Ascending aorta (tissue), 2 donors: ENCODE measurements around the gene ZNF891. TPM values are rescaled to one million over a fixed set of nuclear protein-coding genes. Genes with fewer than 3 reads are reported as not detected.
A peak's percentile ranks its signal among the peaks of the same experiment; 100 is the strongest.

Experiments
- DNase-seq, 2 donors: peaks; one replicate each; pipeline ENCODE4 v3.0.0-alpha.2; 2019; ENCODE audit warnings: low spot score in 2 of 2
- H3K27ac ChIP-seq, 2 donors: fragments of 200-600 bp; sonication (generic); one replicate each; pipeline ENCODE4 v1.5.1; 2016 to 2017; ENCODE audit warnings: mild to moderate bottlenecking in 1 of 2
- H3K27me3 ChIP-seq: fragments of 200-600 bp; sonication (generic); one replicate; pipeline ENCODE4 v1.5.1; 2017
- H3K36me3 ChIP-seq, 2 donors: fragments of 200-600 bp; sonication (generic); one replicate each; pipeline ENCODE4 v1.5.1; 2016
- H3K4me1 ChIP-seq, 2 donors: fragments of 200-600 bp; sonication (generic); one replicate each; pipeline ENCODE4 v1.5.1; 2016 to 2017; ENCODE audit warnings: mild to moderate bottlenecking in 1 of 2
- H3K4me3 ChIP-seq, 2 donors: fragments of 200-600 bp; sonication (generic); one replicate each; pipeline ENCODE4 v1.5.1; 2016 to 2017; ENCODE audit warnings: mild to moderate bottlenecking in 1 of 2
- H3K9me3 ChIP-seq, 2 donors: fragments of 200-600 bp; sonication (generic); one replicate each; pipeline ENCODE4 v1.5.1; 2016
- CTCF ChIP-seq, 3 experiments: fragments of 200-600 bp in 2 of 3; fragments of 450-650 bp in 1 of 3; sonication (generic) in 2 of 3; IDR thresholded peaks; one replicate each; pipeline ENCODE4 v1.5.1; 2016 to 2019; ENCODE audit warnings: antibody characterized with exemption in 3 of 3, mild to moderate bottlenecking in 1 of 3, moderate library complexity in 1 of 3
- intact Hi-C: fragments of 100-400 bp; cut with DNase I; formaldehyde crosslinking; loops from one replicate; pipeline ENCODE4 v1.15.1; 2023
- total RNA-seq: library from RNA; depleted of rRNA; stranded (reverse); fragments of >200 nt; gene quantifications from one replicate; pipeline ENCODE4 v1.1.0, GENCODE V29; 2016

Gene ZNF891
- total RNA-seq, 1 donor from 2014 or later = 2.0 TPM

GRCh38 chr12:133120385-133121191 is 9.5 kb downstream of the ZNF891 start:
- Histone ChIP-seq H3K4me3 (no peak overlapping the region), H3K36me3 (peaks cover 54 to 95% of the 10 kb centered on the region in 2 donors), H3K27me3 (no peaks in the 10 kb centered on the region), H3K27ac (no peak overlapping the region), H3K9me3 (peaks cover 93 to 100% of the 10 kb centered on the region in 2 donors), H3K4me1 (no peaks in the 10 kb centered on the region)
- TF ChIP-seq CTCF (IDR thresholded peaks at IDR 0.05) = no peak
- no peak for DNase-seq
- intact Hi-C loops = no loop called here

DNA sequence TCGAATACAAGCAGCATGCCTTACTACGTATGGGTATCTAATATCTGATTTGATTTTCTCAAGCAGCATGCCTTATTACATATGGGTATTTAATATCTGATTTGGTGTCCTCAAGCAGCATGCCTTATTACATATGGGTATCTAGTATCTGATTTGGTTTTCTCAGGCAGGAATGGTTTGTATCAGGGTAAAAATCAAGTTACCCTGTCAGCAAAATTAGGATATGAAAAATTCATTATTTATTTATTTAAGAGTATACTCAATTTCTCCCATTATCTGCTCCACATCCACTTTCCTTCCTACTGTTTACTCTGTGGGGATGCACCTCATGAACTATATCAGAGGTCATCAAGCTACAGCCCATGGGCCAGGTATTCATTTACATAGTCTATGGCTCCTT is 21.9 kb downstream of the ZNF891 start:
- Histone ChIP-seq H3K27ac (no peak overlapping the region), H3K4me3 (peak overlapping the region in 1 of 2 donors; percentile 5), H3K4me1 (no peaks in the 10 kb centered on the region), H3K9me3 (peaks cover 99 to 100% of the 10 kb centered on the region in 2 donors), H3K36me3 (peaks cover 67 to 75% of the 10 kb centered on the region in 2 donors), H3K27me3 (no peaks in the 10 kb centered on the region)
- no peak for DNase-seq
- no peak for TF ChIP-seq CTCF (IDR thresholded peaks at IDR 0.05)
- intact Hi-C loops = no loop called here

DNA sequence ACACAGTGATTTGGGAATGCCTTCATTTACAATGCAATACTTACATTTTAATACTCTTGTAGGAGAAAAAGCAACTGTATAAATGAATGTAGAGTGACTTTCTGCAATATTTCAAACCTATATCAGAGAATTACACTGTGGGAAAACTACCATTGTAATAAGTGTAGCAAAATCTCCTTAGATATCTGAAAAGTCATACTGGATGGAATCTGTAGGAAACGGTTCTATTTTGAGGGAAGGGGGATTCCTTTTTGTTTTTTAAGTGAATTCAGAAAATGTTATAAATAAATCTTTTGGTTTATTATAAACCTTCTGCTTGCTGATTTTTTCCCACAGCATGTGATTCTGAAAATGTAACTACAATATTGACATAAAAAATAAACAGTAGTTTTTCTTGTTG is 23.0 kb downstream of the ZNF891 start:
- no peaks in the 10 kb centered on the region for H3K4me1 ChIP-seq
- no peak for TF ChIP-seq CTCF (IDR thresholded peaks at IDR 0.05)
- H3K27me3 ChIP-seq = no peaks in the 10 kb centered on the region
- peaks cover 75 to 85% of the 10 kb centered on the region in 2 donors for H3K36me3 ChIP-seq
- no peak for DNase-seq
- H3K27ac ChIP-seq = no peak overlapping the region
- peaks cover 100% of the 10 kb centered on the region in 2 donors for H3K9me3 ChIP-seq
- intact Hi-C loops = no loop called here
- H3K4me3 ChIP-seq = peak overlapping the region in 1 of 2 donors; percentile 5

GRCh38 chr12:133106253-133106652 is 23.8 kb downstream of the ZNF891 start:
- peaks cover 84 to 94% of the 10 kb centered on the region in 2 donors for H3K36me3 ChIP-seq

DNA sequence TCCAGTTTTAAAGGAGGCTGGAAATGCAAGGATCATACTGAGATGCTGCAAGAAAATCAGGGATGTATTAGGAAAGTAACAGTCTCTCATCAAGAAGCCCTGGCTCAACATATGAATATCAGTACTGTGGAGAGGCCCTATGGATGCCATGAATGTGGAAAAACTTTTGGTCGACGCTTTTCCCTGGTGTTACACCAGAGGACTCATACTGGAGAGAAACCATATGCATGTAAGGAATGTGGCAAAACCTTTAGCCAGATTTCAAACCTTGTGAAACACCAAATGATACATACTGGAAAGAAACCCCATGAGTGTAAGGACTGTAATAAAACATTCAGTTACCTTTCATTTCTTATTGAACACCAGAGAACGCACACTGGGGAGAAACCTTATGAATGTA is 24.5 kb downstream of the ZNF891 start:
- Histone ChIP-seq H3K4me3 (no peak overlapping the region), H3K27ac (no peak overlapping the region), H3K9me3 (peaks cover 99 to 100% of the 10 kb centered on the region in 2 donors), H3K27me3 (no peaks in the 10 kb centered on the region), H3K36me3 (peaks cover 89 to 99% of the 10 kb centered on the region in 2 donors), H3K4me1 (no peaks in the 10 kb centered on the region)
- DNase-seq = no peak
- intact Hi-C loops = no loop called here
- TF ChIP-seq CTCF (IDR thresholded peaks at IDR 0.05) = no peak

More at GRCh38 chr12:133106253-133106652, 23.8 kb downstream of the ZNF891 start:
- Histone ChIP-seq H3K9me3 (peaks cover 99 to 100% of the 10 kb centered on the region in 2 donors), H3K27me3 (no peaks in the 10 kb centered on the region), H3K27ac (no peak overlapping the region), H3K4me1 (no peaks in the 10 kb centered on the region), H3K4me3 (no peak overlapping the region)
- no peak for TF ChIP-seq CTCF (IDR thresholded peaks at IDR 0.05)
- intact Hi-C loops = no loop called here
- DNase-seq = no peak
